PC-3 (cell line): ENCODE measurements around the gene ZBTB7B. TPM values are rescaled to one million over a fixed set of nuclear protein-coding genes. Genes with fewer than 3 reads are reported as not detected.
"Not testable (repeated sequence)": the region's sequence is repeated elsewhere in the genome, so short reads cannot be mapped to it uniquely, and the experiment has no call there.

Experiments
- ATAC-seq: fragments of 200-7000 bp; cut with Tn5 transposase; 2 replicates; pipeline ENCODE4 v1.9.1; 2020; ENCODE audit warnings: mild to moderate bottlenecking, moderate library complexity
- BruUV-seq: library from RNA; stranded (reverse); fragments of 400-500 nt; replicated peaks from 2 replicates; lab custom pipeline; 2021; lab: Mats Ljungman, UMichigan
- CTCF ChIA-PET: fragments of 300-600 bp; sonication (Branson Sonifier 250); formaldehyde crosslinking; loops from one replicate; lab custom pipeline; 2022; ENCODE audit warnings: antibody characterized with exemption; lab: Charles Lee
- POLR2A ChIA-PET: fragments of 300-600 bp; sonication (Branson Sonifier 250); formaldehyde crosslinking; loops from one replicate; lab custom pipeline; 2022; ENCODE audit warnings: antibody characterized with exemption; ENCODE audit not compliant: unreplicated experiment; lab: Charles Lee
- DNase-seq: peaks from one replicate; pipeline ENCODE4 v3.0.0-alpha.2; 2015
- H2AFZ ChIP-seq: fragments of 300-600 bp; sonication (generic); 2 replicates; pipeline ENCODE4 v1.6.0; 2016; ENCODE audit warnings: antibody characterized with exemption, low read length
- H3F3A ChIP-seq: fragments of 300-600 bp; sonication (generic); one replicate; pipeline ENCODE4 v1.6.0; 2017; ENCODE audit warnings: antibody characterized with exemption, low read length, control low read depth, mild to moderate bottlenecking; ENCODE audit not compliant: unreplicated experiment
- H3K27ac ChIP-seq: fragments of 300-600 bp; sonication (generic); 2 replicates; pipeline ENCODE4 v1.5.1; 2016; ENCODE audit warnings: mild to moderate bottlenecking, low read length
- H3K27me3 ChIP-seq: fragments of 300-600 bp; sonication (generic); 2 replicates; pipeline ENCODE4 v1.6.1; 2016; ENCODE audit warnings: low read length, mixed read lengths
- H3K36me3 ChIP-seq: fragments of 300-600 bp; sonication (generic); 2 replicates; pipeline ENCODE4 v1.6.1; 2016; ENCODE audit warnings: low read depth, mixed run types, low read length, mixed read lengths
- H3K4me1 ChIP-seq: fragments of 300-600 bp; sonication (generic); 2 replicates; pipeline ENCODE4 v1.5.1; 2016; ENCODE audit warnings: low read length; ENCODE audit not compliant: insufficient read depth
- H3K4me2 ChIP-seq: fragments of 300-600 bp; sonication (generic); 2 replicates; pipeline ENCODE4 v1.6.0; 2016; ENCODE audit warnings: low read length
- H3K4me3 ChIP-seq: fragments of 300-600 bp; sonication (generic); 2 replicates; pipeline ENCODE4 v1.5.1; 2016; ENCODE audit warnings: mild to moderate bottlenecking, low read length, mixed read lengths
- H3K79me2 ChIP-seq: fragments of 300-600 bp; sonication (generic); 2 replicates; pipeline ENCODE4 v1.6.1; 2017; ENCODE audit warnings: low read length, mixed read lengths
- H3K9ac ChIP-seq: fragments of 300-600 bp; sonication (generic); 2 replicates; pipeline ENCODE4 v1.6.0; 2016; ENCODE audit warnings: mild to moderate bottlenecking, low read length
- H3K9me2 ChIP-seq: fragments of 300-600 bp; sonication (generic); replicated peaks from 2 replicates; pipeline ENCODE4 v1.6.1; 2016; ENCODE audit warnings: mixed run types, low read length, mixed read lengths
- H3K9me3 ChIP-seq: fragments of 300-600 bp; sonication (generic); 2 replicates; pipeline ENCODE4 v1.6.1; 2016; ENCODE audit warnings: low read length, mixed read lengths
- H4K20me1 ChIP-seq: fragments of 300-600 bp; sonication (generic); 2 replicates; pipeline ENCODE4 v1.6.1; 2016; ENCODE audit warnings: low read length, mixed read lengths
- CTCF ChIP-seq: fragments of 300-600 bp; sonication (generic); conservative IDR thresholded peaks from 2 replicates; pipeline ENCODE4 v1.5.1; 2017; ENCODE audit warnings: antibody characterized with exemption, low read depth, mild to moderate bottlenecking, low read length
- EZH2 ChIP-seq: fragments of 300-600 bp; sonication (generic); IDR thresholded peaks from one replicate; pipeline ENCODE4 v1.6.1; 2017; ENCODE audit warnings: antibody characterized with exemption, mild to moderate bottlenecking, low read length; ENCODE audit not compliant: unreplicated experiment
- EZH2phosphoT487 ChIP-seq: fragments of 300-600 bp; sonication (generic); IDR thresholded peaks from 2 replicates; pipeline ENCODE4 v1.6.1; 2018; ENCODE audit warnings: mild to moderate bottlenecking, antibody characterized with exemption, low read length, borderline replicate concordance
- intact Hi-C: fragments of 100-400 bp; cut with micrococcal nuclease; formaldehyde crosslinking; loops from 2 replicates; pipeline ENCODE4 v1.9.0; 2023
- total RNA-seq: library from RNA; depleted of rRNA; stranded (reverse); fragments of >200 nt; gene quantifications from 2 replicates; pipeline ENCODE4 v1.2.3, GENCODE V29; 2014

The ZBTB7B gene
- total RNA-seq, 1 experiment from 2014 or later, result 39.7 TPM

GRCh38 chr1:154983776-154984466 lies 18.7 kb upstream of the ZBTB7B start:
- H3K36me3 ChIP-seq, result peaks cover 34% of the 10 kb centered on the region
- H3K4me1 ChIP-seq, result peaks cover 7% of the 10 kb centered on the region
- intact Hi-C loops, result loop anchor here (1.0 to 10.0 kb wide), 3 partner anchors 12 to 581 kb away; partner anchors contain the start of gene ASH1L
- H3K79me2 ChIP-seq, result peaks cover 69% of the 10 kb centered on the region
- H3K9ac ChIP-seq, result peak overlapping the region; percentile 92
- peaks cover 11% of the 10 kb centered on the region; the same call in 1 of the 2 replicates for H4K20me1 ChIP-seq
- TF ChIP-seq EZH2 (no peak), CTCF (no peak), EZH2phosphoT487 (no peak)
- H3F3A ChIP-seq, result peaks cover 6% of the 10 kb centered on the region
- peak overlapping the region; percentile 50 for H3K27ac ChIP-seq
- POLR2A ChIA-PET, result interaction anchor here (0.9 to 1.0 kb wide), 2 partner anchors 10 kb away, joined by 4 read pairs; partner anchors contain the start of gene LENEP
- DNase-seq, result peak; percentile 33
- no peaks in the 10 kb centered on the region for H3K27me3 ChIP-seq
- ATAC-seq, result peak; percentile 21; the same call in 1 of the 2 replicates
- peak overlapping the region; percentile 61 for H2AFZ ChIP-seq
- no peaks in the 10 kb centered on the region for H3K9me2 ChIP-seq
- CTCF ChIA-PET, result interaction anchor here (0.6 to 1.9 kb wide), 5 partner anchors 9 to 1775 kb away, joined by 3 to 6 read pairs (median 5); partner anchors contain the start of gene LENEP
- H3K4me2 ChIP-seq, result peak overlapping the region; percentile 99
- no peaks in the 10 kb centered on the region for H3K9me3 ChIP-seq
- peak overlapping the region; percentile 86 for H3K4me3 ChIP-seq
- no TSS peak for BruUV-seq

DNA sequence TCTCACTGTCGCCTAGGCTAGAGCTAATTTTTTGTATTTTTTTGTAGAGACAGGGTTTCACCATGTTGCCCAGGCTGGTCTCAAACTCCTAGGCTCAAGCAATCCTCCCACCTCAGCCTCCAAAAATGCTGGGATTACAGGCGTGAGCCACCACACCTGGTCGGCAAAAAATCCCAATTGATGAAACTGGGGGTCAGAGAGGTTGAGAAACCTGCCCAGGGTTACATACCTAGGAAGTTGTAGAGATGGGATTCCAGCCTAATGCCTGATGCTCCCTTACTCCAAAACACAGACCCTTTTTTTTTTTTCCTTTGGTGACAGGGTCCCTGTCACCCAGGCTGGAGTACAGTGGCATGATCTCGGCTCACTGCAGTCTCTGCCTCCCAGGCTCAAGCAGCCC lies 15.9 kb upstream of the ZBTB7B start:
- H3K9ac ChIP-seq, H3F3A ChIP-seq, POLR2A ChIA-PET, H3K27me3 ChIP-seq, H3K9me2 ChIP-seq, CTCF ChIA-PET, BruUV-seq, ATAC-seq, DNase-seq, H3K4me3 ChIP-seq, H3K4me2 ChIP-seq, H3K4me1 ChIP-seq, H2AFZ ChIP-seq, H3K27ac ChIP-seq, H3K9me3 ChIP-seq: not testable (repeated sequence)
- intact Hi-C loops, result loop anchor here (10.0 kb wide), 1 partner anchor 578 kb away; the partner anchor contains the start of gene ASH1L
- H3K36me3 ChIP-seq, result peaks cover 38% of the 10 kb centered on the region
- H4K20me1 ChIP-seq, result peaks cover 16% of the 10 kb centered on the region; the same call in 1 of the 2 replicates
- H3K79me2 ChIP-seq, result peaks cover 59% of the 10 kb centered on the region

- intact Hi-C loops, result loop anchor here (10.0 kb wide), 1 partner anchor 577 kb away; the partner anchor contains the start of gene ASH1L
- DNase-seq, result no peak
- peaks cover 6% of the 10 kb centered on the region for H3K4me1 ChIP-seq
- peaks cover 38% of the 10 kb centered on the region for H3K36me3 ChIP-seq
- H3F3A ChIP-seq, result peaks cover 2% of the 10 kb centered on the region
- POLR2A ChIA-PET, result no interaction called here
- no peaks in the 10 kb centered on the region for H3K9me2 ChIP-seq
- H3K27me3 ChIP-seq, result no peaks in the 10 kb centered on the region
- H4K20me1 ChIP-seq, result peaks cover 16% of the 10 kb centered on the region; the same call in 1 of the 2 replicates
- no peak for TF ChIP-seq EZH2phosphoT487
- TF ChIP-seq EZH2, result no peak
- no peak for TF ChIP-seq CTCF
- H3K9me3 ChIP-seq, result no peaks in the 10 kb centered on the region
- no TSS peak for BruUV-seq
- H3K4me3 ChIP-seq, result no peak overlapping the region
- CTCF ChIA-PET, result interaction anchor here (1.6 kb wide), 1 partner anchor 30 kb away, joined by 6 read pairs; no protein-coding TSS in a partner anchor
- H2AFZ ChIP-seq, result no peak overlapping the region
- no peak overlapping the region for H3K9ac ChIP-seq
- ATAC-seq, result no peak
- H3K79me2 ChIP-seq, result peaks cover 59% of the 10 kb centered on the region
- no peak overlapping the region for H3K27ac ChIP-seq
- no peak overlapping the region for H3K4me2 ChIP-seq
These were observed 15.3 kb upstream of the ZBTB7B start for GRCh38 chr1:154987326-154987725.
